ENCODE data around the gene MYBL2.
"Not testable (repeated sequence)": the region's sequence is repeated elsewhere in the genome, so short reads cannot be mapped to it uniquely, and the experiment has no call there.

MYBL2 gene

GRCh38 chr20:43751167-43752050 lies 84.5 kb downstream of the MYBL2 start:
- no peak for DNase-seq (ENCODE audit: low spot score)

GRCh38 chr20:43752051-43752360 lies 85.1 kb downstream of the MYBL2 start:
- DNase-seq (ENCODE audit: low spot score) = no peak

- no peak for DNase-seq (ENCODE audit: low spot score)
These were observed 85.8 kb downstream of the MYBL2 start for GRCh38 chr20:43752561-43753301.

GRCh38 chr20:43755390-43755789 lies 88.5 kb downstream of the MYBL2 start:
- no peak for DNase-seq (ENCODE audit: low spot score)

- DNase-seq (ENCODE audit: low spot score) = no peak
These were observed 88.9 kb downstream of the MYBL2 start for GRCh38 chr20:43755851-43756250.

GRCh38 chr20:43757888-43758287 lies 91.0 kb downstream of the MYBL2 start:
- DNase-seq (ENCODE audit: low spot score) = not testable (repeated sequence)

GRCh38 chr20:43761386-43762340 lies 94.7 kb downstream of the MYBL2 start:
- DNase-seq (ENCODE audit: low spot score) = no peak

- no peak for DNase-seq (ENCODE audit: low spot score)
These were observed 96.0 kb downstream of the MYBL2 start for GRCh38 chr20:43762911-43763310.

GRCh38 chr20:43765916-43766315 lies 99.0 kb downstream of the MYBL2 start:
- no peak for DNase-seq (ENCODE audit: low spot score)
